Esophagus muscularis mucosa (tissue), 4 donors: ENCODE data around the gene ATF6B. TPM values are rescaled to one million over a fixed set of nuclear protein-coding genes. Genes with fewer than 3 reads are reported as not detected.
A peak's percentile ranks its signal among the peaks of the same experiment; 100 is the strongest.

Source experiments
- DNase-seq: peaks from one replicate; pipeline ENCODE4 v3.0.0-alpha.2; 2017; ENCODE audit errors: extremely low spot score
- H3K27ac ChIP-seq, 4 donors: fragments of 200-600 bp; sonication (generic); replicated peaks in 1 of 4; 1 replicate in 3 of 4; 2 replicates in 1 of 4; pipeline ENCODE4 v1.5.1; 2016 to 2019; ENCODE audit warnings: mild to moderate bottlenecking in 1 of 4
- H3K27me3 ChIP-seq, 4 donors: fragments of 200-600 bp; sonication (generic); one replicate each; pipeline versions ENCODE4 v1.5.1 to v1.6.0; 2016 to 2019
- H3K36me3 ChIP-seq, 4 donors: fragments of 200-600 bp; sonication (generic); one replicate each; pipeline ENCODE4 v1.5.1; 2016 to 2019
- H3K4me1 ChIP-seq, 4 donors: fragments of 200-600 bp; sonication (generic); one replicate each; pipeline ENCODE4 v1.5.1; 2016 to 2019
- H3K4me3 ChIP-seq, 4 donors: fragments of 200-600 bp; sonication (generic); 1 replicate in 2 of 4; 2 replicates in 2 of 4; pipeline ENCODE4 v1.5.1; 2016 to 2019; ENCODE audit warnings: mild to moderate bottlenecking in 4 of 4, moderate library complexity in 1 of 4
- H3K9me3 ChIP-seq, 4 donors: fragments of 200-600 bp; sonication (generic); 1 replicate in 3 of 4; 2 replicates in 1 of 4; pipeline ENCODE4 v1.5.1; 2016 to 2019
- EP300 ChIP-seq: sonication (generic); formaldehyde crosslinking; IDR thresholded peaks from one replicate; pipeline ENCODE4 v1.6.1; 2017; ENCODE audit warnings: antibody characterized with exemption
- POLR2A ChIP-seq: fragments of 450-650 bp; IDR thresholded peaks from one replicate; pipeline ENCODE4 v1.6.1; 2017; ENCODE audit warnings: antibody characterized with exemption, moderate library complexity, mild to moderate bottlenecking, low read depth
- POLR2AphosphoS5 ChIP-seq, 2 donors: sonication (generic); formaldehyde crosslinking; IDR thresholded peaks; one replicate each; pipeline ENCODE4 v1.6.1; 2017; ENCODE audit warnings: antibody characterized with exemption in 2 of 2
- WGBS: methylation state at CpG from one replicate; pipeline ENCODE4 v1.1.5; 2018; 5-methylcytosine and 5-hydroxymethylcytosine counted together
- intact Hi-C: fragments of 100-400 bp; cut with DNase I; formaldehyde crosslinking; loops from one replicate; pipeline ENCODE4 v1.15.1; 2023
- total RNA-seq, 4 donors: library from RNA; depleted of rRNA; stranded (reverse); fragments of >200 nt; gene quantifications; one replicate each; pipeline versions ENCODE4 v1.1.0 to v1.2.1, GENCODE V29; 2016
- TF ChIP-seq, protein P1 (sequence below), 3 experiments: fragments of 200-600 bp in 2 of 3; fragments of 450-650 bp in 1 of 3; sonication (generic) in 2 of 3; IDR thresholded peaks; one replicate each; pipeline ENCODE4 v1.5.1; 2017 to 2019; ENCODE audit warnings: antibody characterized with exemption in 3 of 3, mild to moderate bottlenecking in 2 of 3, moderate library complexity in 1 of 3

Gene ATF6B
- total RNA-seq, 4 donors from 2014 or later, result 17.7 to 37.4 (median 27.2) TPM

DNA sequence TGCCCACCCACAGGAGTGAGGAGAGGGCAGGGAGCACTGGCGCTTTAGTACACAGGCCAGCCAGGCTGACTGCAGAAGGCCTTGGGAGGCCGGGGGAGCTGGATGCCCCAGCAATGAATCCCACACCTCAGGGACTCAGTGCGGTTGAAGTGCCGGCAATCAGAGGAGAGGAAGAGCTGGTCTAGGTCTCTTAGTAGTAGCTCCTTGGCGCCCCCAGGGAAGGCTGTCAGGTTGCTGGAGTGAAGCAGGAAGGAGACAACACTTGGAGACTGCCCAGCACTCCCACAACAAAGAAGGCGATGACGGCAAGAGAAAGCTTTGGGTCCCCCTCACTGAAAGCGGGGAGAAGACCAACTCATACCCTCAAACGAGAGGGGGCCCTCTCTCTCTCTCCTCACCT lies 10.6 kb downstream of the ATF6B start:
- no peaks in the 10 kb centered on the region for H3K9me3 ChIP-seq
- H3K4me1 ChIP-seq, result peaks cover 37 to 50% (median 43%) of the 10 kb centered on the region in 4 donors
- TF ChIP-seq EP300 (no peak), POLR2AphosphoS5 (IDR thresholded peaks at IDR 0.05) (no peak), POLR2A (no peak)
- TF ChIP-seq, protein P1, sequence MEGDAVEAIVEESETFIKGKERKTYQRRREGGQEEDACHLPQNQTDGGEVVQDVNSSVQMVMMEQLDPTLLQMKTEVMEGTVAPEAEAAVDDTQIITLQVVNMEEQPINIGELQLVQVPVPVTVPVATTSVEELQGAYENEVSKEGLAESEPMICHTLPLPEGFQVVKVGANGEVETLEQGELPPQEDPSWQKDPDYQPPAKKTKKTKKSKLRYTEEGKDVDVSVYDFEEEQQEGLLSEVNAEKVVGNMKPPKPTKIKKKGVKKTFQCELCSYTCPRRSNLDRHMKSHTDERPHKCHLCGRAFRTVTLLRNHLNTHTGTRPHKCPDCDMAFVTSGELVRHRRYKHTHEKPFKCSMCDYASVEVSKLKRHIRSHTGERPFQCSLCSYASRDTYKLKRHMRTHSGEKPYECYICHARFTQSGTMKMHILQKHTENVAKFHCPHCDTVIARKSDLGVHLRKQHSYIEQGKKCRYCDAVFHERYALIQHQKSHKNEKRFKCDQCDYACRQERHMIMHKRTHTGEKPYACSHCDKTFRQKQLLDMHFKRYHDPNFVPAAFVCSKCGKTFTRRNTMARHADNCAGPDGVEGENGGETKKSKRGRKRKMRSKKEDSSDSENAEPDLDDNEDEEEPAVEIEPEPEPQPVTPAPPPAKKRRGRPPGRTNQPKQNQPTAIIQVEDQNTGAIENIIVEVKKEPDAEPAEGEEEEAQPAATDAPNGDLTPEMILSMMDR (IDR thresholded peaks at IDR 0.05), result no peak
- H3K36me3 ChIP-seq, result peaks cover 44 to 77% (median 75%) of the 10 kb centered on the region in 4 donors
- H3K27me3 ChIP-seq, result no peaks in the 10 kb centered on the region
- H3K4me3 ChIP-seq, result no peak overlapping the region
- WGBS, result 87% methylated on average over 9 of the region's 9 CpGs
- peak overlapping the region in 2 of 4 donors; percentile 2 for H3K27ac ChIP-seq
- DNase-seq, result no peak
- intact Hi-C loops, result no loop called here

DNA sequence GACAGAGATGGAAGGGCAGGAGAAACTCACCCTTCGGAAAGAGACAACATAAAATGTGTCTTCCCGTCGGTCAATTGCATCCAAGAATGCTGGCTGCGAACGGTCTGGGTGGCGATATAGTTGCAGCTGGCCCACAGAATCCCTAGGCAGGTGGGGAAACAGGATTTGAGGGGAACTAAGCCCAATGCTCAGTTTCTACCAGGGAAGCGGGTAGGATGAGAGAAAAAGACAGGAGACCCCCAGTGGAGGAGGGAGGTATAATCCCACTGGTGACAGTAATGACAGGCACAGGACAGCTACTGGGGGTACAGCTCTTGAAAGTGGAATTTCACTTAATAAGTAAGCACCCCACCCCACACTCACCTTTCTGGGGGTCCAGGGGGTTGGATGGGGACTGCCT lies 11.4 kb downstream of the ATF6B start:
- H3K36me3 ChIP-seq, result peaks cover 40 to 69% (median 68%) of the 10 kb centered on the region in 4 donors
- no peak for DNase-seq
- no peak for TF ChIP-seq POLR2A
- TF ChIP-seq POLR2AphosphoS5 (IDR thresholded peaks at IDR 0.05), result no peak
- TF ChIP-seq, protein P1 (IDR thresholded peaks at IDR 0.05), result peak in 1 of 3 experiments; percentile 34
- no peak overlapping the region for H3K4me3 ChIP-seq
- H3K4me1 ChIP-seq, result peaks cover 45 to 58% (median 51%) of the 10 kb centered on the region in 4 donors
- H3K9me3 ChIP-seq, result no peaks in the 10 kb centered on the region
- intact Hi-C loops, result no loop called here
- peak overlapping the region in 2 of 4 donors; percentile 2 to 7 for H3K27ac ChIP-seq
- H3K27me3 ChIP-seq, result no peaks in the 10 kb centered on the region
- WGBS, result 77% methylated on average over 7 of the region's 7 CpGs

DNA sequence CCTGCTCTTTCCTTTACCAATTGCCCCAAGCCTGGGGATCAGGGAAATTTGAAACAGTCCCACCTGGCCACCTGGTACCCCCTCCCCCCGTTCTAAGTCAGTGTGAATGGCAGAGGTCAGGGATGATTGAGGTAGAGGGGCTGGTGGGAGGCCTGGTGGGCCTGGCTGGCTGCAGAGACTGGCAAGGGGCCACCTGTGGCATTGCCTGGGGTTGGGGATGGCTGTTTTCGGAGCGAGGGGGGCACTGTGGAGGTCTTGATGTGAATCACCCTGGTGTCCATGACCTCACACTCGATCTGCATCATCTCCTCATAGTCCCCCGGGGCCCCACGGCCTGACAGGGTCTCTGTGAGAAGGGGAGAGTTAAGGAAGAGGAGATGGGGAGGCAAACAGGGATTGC lies 12.4 kb downstream of the ATF6B start:
- Histone ChIP-seq H3K4me1 (peaks cover 50 to 69% (median 62%) of the 10 kb centered on the region in 4 donors), H3K27me3 (no peaks in the 10 kb centered on the region), H3K27ac (peak overlapping the region; percentile 77 to 83 (median 81)), H3K9me3 (no peaks in the 10 kb centered on the region), H3K36me3 (peaks cover 29 to 59% (median 57%) of the 10 kb centered on the region in 4 donors), H3K4me3 (no peak overlapping the region)
- no peak for DNase-seq
- WGBS, result 82% methylated on average over 4 of the region's 6 CpGs
- TF ChIP-seq EP300, result no peak
- TF ChIP-seq POLR2AphosphoS5 (IDR thresholded peaks at IDR 0.05), result no peak
- TF ChIP-seq, protein P1 (IDR thresholded peaks at IDR 0.05), result no peak
- TF ChIP-seq POLR2A, result no peak
- intact Hi-C loops, result no loop called here

DNA sequence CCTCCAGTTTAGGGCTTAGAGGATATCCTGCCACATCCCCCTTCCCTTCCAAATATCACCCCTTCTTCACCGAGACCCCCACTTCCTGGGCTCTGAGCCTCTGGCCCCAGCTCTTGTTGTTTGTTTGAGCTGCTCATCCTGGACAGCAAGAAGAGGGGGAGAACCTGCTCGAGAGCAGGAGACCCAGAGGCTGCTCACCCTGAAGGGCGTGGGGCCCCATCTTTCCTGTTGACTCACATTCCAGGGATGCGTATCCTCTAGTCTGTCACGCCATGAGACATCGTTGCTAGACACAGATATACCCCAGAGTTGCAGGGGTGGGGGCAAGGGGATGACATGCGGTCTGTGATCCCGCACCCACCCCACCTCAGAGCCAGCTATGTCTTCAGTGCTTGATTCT lies 13.2 kb downstream of the ATF6B start:
- no peaks in the 10 kb centered on the region for H3K9me3 ChIP-seq
- H3K27me3 ChIP-seq, result no peaks in the 10 kb centered on the region
- 72% methylated on average over 8 of the region's 8 CpGs for WGBS
- H3K27ac ChIP-seq, result peak overlapping the region; percentile 77 to 83 (median 81)
- intact Hi-C loops, result no loop called here
- no peak for DNase-seq
- TF ChIP-seq POLR2AphosphoS5 (IDR thresholded peaks at IDR 0.05) (no peak), EP300 (no peak), POLR2A (no peak)
- TF ChIP-seq, protein P1 (IDR thresholded peaks at IDR 0.05), result no peak
- no peak overlapping the region for H3K4me3 ChIP-seq
- peaks cover 26 to 50% (median 49%) of the 10 kb centered on the region in 4 donors for H3K36me3 ChIP-seq
- H3K4me1 ChIP-seq, result peaks cover 58 to 74% (median 69%) of the 10 kb centered on the region in 4 donors
